HG02870 (cell line): ENCODE results near the gene ROS1.
"Not testable (repeated sequence)": the region's sequence is repeated elsewhere in the genome, so short reads cannot be mapped to it uniquely, and the experiment has no call there.

Experiments
- ATAC-seq: cut with Tn5 transposase; IDR thresholded peaks from one replicate; pipeline ENCODE4 v1.9.1; 2021; ENCODE audit warnings: mild to moderate bottlenecking, moderate library complexity; ENCODE audit not compliant: unreplicated experiment

ROS1 gene

DNA sequence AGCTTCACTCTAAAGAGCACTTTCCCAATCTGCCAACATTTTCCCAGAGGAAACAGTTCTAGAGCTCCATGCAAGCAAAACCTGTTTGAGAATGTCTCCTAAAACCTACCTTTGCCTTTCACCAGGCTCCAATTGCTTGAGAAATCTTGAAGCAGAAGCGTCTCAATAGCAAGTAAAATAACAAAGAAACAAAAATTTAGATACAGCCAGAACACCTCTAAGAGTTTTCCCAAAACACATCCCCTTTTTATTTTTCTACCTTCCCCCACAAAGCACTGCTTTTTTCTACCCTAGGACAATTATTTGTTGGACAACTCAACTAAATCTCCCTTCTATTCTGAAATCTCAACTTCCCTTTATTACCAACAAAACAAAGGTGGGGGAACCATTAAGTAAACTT lies 156.8 kb downstream of the ROS1 start:
- ATAC-seq, result no peak

DNA sequence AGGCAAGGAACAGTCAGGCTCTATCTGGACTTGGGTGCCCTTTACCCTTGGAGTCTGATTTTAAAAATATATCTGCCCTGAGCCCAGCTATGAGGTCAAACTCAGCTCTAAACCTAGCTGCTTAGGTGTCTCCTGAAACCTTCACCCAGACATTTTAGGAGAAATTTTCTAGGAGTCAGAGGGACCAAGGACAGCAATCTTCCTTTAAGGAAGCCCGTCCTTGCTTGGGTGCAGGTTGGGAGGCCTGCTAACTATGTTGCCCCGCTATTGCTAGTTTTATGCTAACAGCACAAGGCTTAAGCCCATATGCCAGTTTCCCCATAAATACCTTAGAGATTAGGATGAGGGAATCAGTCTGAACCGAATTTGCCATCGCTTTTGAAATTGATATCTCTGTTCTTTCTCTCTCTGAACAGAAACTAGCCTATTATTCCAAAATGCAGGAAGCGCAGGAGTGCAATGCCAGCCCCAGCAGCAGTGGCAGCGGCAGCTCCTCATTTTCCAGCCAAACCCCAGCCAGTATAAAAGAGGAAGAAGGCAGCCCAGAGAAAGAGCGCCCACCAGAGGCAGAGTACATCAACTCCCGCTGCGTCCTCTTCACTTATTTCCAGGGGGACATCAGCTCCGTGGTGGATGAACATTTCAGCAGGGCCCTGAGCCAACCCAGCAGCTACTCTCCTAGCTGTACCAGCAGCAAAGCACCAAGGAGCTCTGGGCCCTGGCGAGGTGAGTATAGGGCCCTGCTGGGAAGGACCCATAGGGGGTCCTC lies 157.8 kb downstream of the ROS1 start:
- no peak for ATAC-seq

DNA sequence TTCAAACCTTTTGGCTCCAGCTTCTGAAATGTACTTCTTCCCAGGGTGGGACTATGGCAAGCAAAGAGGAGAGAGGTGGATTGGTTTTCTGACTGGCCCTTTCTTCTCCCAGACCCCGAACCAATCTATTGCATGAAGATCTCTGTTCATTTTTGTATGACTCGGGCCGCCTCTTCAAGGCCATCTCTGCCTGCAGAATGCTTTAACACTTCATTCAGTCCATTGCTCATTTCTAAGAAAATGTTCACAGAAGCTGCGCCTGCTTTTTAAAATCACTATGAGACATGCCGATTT lies 158.7 kb downstream of the ROS1 start:
- no peak for ATAC-seq

DNA sequence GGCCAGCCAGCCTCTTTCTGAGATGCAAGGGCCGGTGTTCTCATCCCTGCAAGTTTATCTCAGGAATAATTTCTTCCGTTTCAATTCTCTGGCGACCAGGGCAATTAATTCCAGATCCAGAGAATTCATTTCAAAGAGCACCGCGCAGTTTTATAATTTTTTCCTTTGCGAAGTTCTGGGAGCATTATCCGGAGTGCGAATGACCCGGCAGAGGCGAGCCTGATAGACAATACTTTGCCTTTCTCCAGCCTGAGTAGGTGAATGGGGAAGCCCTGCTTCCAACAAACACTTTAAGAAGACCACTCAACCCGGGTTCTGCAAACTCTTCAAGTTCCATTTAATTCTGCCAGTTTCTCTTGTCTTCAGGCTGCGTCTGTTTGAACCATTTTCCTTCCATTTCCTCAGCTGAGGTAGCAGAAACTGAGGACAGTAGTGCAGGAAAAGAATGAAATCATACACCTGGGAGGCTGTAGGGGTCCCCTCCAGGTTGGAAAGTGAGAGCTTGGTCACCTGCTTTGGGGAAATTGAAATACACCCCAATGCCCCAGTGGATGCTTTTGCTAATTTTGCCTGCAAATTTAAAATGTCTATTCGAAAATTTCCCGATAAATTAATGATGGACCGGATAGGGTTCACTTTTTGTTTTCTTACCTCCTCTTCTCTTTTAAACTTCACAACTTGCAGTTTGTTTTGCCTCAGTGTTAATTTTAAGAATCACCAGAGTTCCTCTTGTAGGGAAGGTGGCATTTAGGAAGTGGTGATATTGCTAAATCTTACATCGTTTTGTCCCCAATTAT lies 159.3 kb downstream of the ROS1 start:
- no peak for ATAC-seq

DNA sequence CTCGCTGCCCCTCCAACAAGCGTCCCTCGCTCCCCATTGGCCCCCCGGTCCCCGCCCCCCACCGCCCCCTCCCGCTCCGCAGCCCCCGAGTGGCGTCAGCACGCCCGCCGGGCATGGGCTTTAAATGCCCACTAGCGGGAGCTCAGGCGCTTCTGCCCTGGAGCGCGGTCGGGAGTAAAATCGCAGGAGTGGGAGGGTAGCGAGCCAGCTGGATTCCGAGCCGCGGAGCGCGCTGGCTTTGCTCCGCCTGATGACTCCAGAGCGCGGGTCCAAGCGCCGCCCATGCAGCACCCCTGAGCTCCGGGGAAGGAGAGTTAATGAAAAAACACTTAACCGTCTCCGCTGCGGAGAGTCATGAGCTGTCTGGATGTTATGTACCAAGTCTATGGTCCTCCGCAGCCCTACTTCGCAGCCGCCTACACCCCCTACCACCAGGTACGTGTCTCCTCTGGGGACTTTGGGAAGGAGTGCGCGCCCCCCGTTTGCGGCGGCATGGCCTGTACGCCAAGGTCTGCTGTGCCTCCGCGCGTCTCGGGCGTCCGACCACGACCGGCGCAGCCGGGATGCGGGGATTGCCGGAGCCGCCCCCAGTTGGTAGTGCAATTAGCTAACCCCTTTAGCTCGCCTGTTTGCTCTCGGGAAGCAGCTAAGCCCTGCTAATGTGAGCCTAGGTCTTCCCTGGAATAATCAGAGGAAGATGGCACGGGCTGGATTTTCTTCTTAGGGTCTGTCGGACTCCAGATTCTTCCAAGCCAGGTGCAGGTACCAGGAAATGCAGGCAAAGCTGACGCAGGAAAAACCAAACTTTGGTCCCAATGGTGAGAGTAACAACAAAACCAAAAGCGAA lies 160.1 kb downstream of the ROS1 start, which contains the start of gene VGLL2:
Gene VGLL2 (plus strand): TSS at position 149 of the 847 bp plus-strand sequence. CDS start 206 bp downstream, at position 355.
- no peak for ATAC-seq

DNA sequence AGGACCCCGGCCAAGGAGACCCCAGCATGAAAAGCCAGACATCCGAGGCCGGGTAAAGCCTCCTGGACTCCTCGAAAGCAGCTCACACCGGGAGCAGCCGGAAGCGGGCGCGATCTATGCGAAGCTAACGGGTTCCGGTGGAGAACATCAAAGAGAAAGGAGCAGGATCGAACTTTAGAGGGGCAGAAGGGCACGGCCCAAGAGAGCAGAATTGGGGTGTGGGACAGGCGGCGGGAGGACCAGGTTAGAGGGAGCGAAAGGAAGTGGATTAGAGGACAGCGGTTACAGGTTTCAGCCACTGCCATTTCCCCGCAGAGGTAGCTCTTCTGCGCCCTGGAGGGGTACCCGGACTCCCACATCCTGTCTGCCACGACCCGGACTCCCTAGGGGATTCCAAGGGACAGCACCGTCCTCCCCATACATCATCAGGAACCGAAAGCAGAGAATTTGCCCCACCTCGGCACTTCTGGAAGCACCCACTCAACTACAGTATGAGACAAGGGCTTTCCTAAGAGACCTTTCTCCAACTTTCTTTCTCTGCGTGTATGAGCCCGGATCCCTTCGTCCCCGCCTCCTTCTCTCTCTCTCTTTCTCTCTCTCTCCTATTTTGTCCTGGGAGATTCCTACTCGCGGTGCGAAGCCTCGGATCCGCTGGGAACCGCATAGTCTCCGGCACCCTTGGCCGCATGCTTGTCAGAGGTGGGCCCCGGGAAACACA lies 160.9 kb downstream of the ROS1 start:
- peak; percentile 56 for ATAC-seq

DNA sequence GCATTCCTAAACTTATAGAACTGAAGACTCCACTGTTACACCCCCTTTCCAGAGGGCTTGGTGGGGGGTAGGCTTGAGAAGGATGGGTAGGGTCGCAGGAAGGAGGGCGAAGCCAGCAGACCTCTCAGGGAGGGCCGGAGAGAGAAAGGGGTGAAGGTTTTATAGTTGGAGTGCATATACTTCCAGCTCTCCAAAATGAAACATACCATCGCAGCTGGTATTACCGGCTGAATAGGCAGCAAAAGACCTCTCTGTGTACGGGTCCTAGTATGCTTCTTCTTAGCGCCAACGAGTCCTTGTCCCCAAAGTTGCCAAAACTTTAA lies 161.4 kb downstream of the ROS1 start:
- no peak for ATAC-seq

DNA sequence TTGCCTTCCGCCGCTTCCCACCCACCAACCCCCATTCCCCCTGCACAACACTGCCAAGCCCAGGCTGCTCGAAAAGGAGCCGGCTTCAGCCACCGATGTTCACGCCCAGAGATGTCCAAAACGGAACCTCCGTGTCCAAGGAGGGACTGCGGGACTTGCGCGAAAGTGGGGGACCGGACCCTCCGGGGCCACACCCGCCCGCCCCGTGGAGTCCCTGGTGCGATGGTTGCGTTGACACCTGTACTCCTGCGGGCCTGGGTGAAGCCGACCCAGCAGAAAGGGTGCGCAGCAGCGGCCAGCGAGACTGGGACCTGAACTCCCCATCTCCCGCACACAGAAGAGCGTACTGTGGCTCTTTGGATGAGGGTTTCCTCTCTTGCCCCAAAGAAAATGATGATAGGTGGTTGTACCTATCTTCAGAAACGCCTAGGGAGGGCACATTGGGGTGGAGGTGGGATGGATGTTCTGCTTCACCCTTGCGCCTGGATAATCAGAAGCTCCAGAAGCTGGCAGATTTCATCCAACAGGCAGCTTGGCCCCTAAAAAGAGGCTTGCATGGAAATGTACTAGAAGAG lies 162.3 kb downstream of the ROS1 start:
- no peak for ATAC-seq

DNA sequence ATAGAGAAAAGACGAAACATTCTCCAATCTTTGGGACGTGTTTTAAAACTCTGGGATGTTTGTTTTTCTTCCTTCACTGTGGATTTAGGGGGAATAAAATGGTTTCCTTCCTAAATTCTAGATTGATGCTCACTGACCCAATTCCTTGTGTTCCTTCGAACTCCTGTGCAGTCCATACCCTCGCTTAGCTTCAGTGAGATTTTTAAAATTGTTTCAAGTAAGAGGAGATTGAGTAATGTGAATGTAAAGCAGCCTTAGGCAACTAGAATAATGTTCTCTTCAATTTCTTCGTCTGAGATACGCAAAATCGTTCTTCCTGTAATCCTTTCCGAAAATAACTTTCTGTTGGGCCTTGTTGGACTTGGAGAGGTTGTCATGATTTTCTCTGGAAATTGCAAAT lies 162.9 kb downstream of the ROS1 start:
- no peak for ATAC-seq

DNA sequence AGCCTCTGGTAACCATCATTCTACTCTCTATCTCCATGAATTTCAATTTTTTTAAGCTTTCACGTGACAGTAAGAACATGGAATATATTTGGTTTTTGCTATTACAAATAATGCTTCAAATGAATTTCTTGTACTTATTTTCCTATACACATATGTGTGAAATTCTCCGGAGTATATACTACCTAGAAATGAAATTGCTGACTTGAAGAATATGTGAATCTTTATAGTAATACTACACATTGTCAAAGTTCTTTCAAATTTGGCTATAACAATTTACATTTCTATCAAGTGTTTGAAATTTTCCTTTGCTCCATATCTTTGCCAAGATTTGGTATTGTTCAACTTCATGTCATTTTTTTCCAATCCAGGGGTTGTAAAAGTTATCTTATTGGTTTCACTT lies 172.0 kb downstream of the ROS1 start:
- ATAC-seq, result no peak

DNA sequence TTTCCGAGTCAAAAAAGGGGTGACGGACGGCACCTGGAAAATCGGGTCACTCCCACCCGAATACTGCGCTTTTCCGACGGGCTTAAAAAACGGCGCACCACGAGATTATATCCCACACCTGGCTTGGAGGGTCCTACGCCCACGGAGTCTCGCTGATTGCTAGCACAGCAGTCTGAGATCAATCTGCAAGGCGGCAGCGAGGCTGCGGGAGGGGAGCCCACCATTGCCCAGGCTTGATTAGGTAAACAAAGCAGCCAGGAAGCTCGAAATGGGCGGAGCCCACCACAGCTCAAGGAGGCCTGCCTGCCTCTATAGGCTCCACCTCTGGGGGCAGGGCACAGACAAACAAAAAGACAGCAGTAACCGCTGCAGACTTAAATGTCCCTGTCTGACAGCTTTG lies 180.8 kb downstream of the ROS1 start:
- ATAC-seq, result not testable (repeated sequence)

DNA sequence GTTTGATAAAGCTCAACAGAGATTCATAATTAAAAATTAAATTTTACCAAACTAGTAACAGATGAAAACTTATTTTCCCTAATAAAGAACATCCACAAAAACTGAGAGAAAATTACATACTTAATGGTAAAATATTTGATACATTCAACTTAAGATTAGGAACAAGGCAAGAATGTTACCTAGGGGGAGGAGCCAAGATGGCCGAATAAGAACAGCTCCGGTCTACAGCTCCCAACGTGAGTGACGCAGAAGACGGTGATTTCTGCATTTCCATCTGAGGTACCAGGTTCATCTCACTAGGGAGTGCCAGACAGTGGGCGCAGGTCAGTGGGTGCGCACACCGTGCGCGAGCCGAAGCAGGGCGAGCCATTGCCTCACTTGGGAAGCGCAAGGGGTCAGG lies 181.2 kb downstream of the ROS1 start:
- not testable (repeated sequence) for ATAC-seq
